Embryonic facial prominence (tissue), 1 donor: Measurements from ENCODE around the gene RPL10.

Experiments used
- DNase-seq: peaks from one replicate; pipeline ENCODE4 v3.0.0-alpha.2; 2016; ENCODE audit errors: extremely low spot score

RPL10 gene

GRCh38 chrX:154430916-154431315 is 32.7 kb downstream of the RPL10 start:
- DNase-seq = no peak

- no peak for DNase-seq
These were observed 33.2 kb downstream of the RPL10 start for GRCh38 chrX:154431341-154431740.

- DNase-seq = no peak
These were observed 34.0 kb downstream of the RPL10 start for GRCh38 chrX:154432210-154432609.

GRCh38 chrX:154433605-154434004 is 35.4 kb downstream of the RPL10 start:
- no peak for DNase-seq

GRCh38 chrX:154434394-154435168 is 36.4 kb downstream of the RPL10 start:
- DNase-seq = no peak

- no peak for DNase-seq
These were observed 37.1 kb downstream of the RPL10 start for GRCh38 chrX:154435171-154435733.

GRCh38 chrX:154436374-154436982 is 38.3 kb downstream of the RPL10 start:
- no peak for DNase-seq

GRCh38 chrX:154436983-154437752 is 39.0 kb downstream of the RPL10 start, which contains the start of gene GDI1:
Gene GDI1 (plus strand): TSS chrX:154437154. CDS start chrX:154437255, 101 bp downstream.
- no peak for DNase-seq

GRCh38 chrX:154437971-154438893 is 40.1 kb downstream of the RPL10 start:
- DNase-seq = no peak

- no peak for DNase-seq
These were observed 41.7 kb downstream of the RPL10 start for GRCh38 chrX:154439841-154440240.

- no peak for DNase-seq
These were observed 42.6 kb downstream of the RPL10 start for GRCh38 chrX:154440623-154441357.

GRCh38 chrX:154441564-154441963 is 43.4 kb downstream of the RPL10 start:
- DNase-seq = no peak

- no peak for DNase-seq
These were observed 44.0 kb downstream of the RPL10 start for GRCh38 chrX:154441984-154442707.

GRCh38 chrX:154443479-154443910 is 45.3 kb downstream of the RPL10 start:
- DNase-seq = no peak

GRCh38 chrX:154443992-154444754 is 46.0 kb downstream of the RPL10 start, which contains the start of gene FAM50A:
Gene FAM50A (plus strand): TSS chrX:154444141. CDS start chrX:154444236, 95 bp downstream.
- peak; percentile 20 for DNase-seq

GRCh38 chrX:154444755-154445246 is 46.6 kb downstream of the RPL10 start:
- DNase-seq = no peak

GRCh38 chrX:154445776-154446175 is 47.6 kb downstream of the RPL10 start:
- DNase-seq = no peak

- no peak for DNase-seq
These were observed 48.3 kb downstream of the RPL10 start for GRCh38 chrX:154446430-154446829.

GRCh38 chrX:154448484-154448883 is 50.3 kb downstream of the RPL10 start:
- no peak for DNase-seq
